GM12873 (cell line): ENCODE data around the gene RIT2.

Experiments used
- TF ChIP-seq, protein P1 (sequence below): IDR thresholded peaks from 2 replicates; pipeline ENCODE4 v1.5.1; 2012; ENCODE audit warnings: low read depth, mild to moderate bottlenecking, moderate library complexity, low read length, control low read depth; ENCODE audit not compliant: insufficient read depth; ENCODE audit errors: missing control alignments

Gene RIT2

DNA sequence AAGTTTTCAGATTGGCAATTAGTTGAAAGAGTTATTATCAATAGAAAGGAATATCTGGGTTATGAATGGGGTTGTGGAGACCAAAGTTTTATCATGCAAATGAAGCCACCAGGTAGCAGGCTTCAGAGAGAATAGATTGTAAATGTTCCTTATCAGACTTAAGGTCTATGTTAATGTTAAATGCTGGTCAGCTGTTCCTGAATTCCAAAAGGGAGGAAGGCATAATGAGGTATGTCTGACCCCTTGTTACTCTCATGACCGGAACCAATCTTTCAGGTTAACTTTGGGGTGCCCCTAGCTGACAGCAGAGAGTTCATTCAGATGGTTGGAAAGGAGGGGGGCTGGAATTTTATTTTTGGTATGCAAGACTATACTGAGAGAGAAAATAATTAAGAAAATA, 47.9 kb downstream of the RIT2 start:
- TF ChIP-seq, protein P1, sequence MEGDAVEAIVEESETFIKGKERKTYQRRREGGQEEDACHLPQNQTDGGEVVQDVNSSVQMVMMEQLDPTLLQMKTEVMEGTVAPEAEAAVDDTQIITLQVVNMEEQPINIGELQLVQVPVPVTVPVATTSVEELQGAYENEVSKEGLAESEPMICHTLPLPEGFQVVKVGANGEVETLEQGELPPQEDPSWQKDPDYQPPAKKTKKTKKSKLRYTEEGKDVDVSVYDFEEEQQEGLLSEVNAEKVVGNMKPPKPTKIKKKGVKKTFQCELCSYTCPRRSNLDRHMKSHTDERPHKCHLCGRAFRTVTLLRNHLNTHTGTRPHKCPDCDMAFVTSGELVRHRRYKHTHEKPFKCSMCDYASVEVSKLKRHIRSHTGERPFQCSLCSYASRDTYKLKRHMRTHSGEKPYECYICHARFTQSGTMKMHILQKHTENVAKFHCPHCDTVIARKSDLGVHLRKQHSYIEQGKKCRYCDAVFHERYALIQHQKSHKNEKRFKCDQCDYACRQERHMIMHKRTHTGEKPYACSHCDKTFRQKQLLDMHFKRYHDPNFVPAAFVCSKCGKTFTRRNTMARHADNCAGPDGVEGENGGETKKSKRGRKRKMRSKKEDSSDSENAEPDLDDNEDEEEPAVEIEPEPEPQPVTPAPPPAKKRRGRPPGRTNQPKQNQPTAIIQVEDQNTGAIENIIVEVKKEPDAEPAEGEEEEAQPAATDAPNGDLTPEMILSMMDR: no peak

DNA sequence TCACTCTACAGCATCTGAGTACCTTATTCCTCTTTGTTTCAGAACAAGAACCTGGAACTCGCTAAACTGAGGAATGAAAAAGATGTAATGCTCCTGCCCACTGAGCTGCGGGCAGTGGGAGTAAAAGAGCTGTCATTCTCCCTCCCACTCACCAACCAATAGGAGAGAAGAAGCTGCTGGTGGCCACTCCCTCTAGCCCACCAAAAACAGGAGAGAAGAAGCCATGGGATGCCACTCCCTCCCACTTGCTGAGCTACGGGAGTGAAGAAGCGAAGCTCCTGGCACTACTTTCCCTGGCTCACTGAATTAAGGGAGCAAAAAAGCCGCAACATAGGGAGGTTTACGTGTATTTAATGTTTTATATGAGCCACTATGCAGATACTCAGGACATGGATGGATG, 53.7 kb downstream of the RIT2 start:
- TF ChIP-seq, protein P1: no peak

- TF ChIP-seq, protein P1: no peak
Observed at GRCh38 chr18:43061318-43061717, 54.2 kb downstream of the RIT2 start.

- TF ChIP-seq, protein P1: no peak
Observed at GRCh38 chr18:43060020-43060419, 55.5 kb downstream of the RIT2 start.

- TF ChIP-seq, protein P1: no peak
Observed at GRCh38 chr18:43054815-43055519, 60.5 kb downstream of the RIT2 start.

GRCh38 chr18:43049021-43049420, 66.5 kb downstream of the RIT2 start:
- TF ChIP-seq, protein P1: no peak

DNA sequence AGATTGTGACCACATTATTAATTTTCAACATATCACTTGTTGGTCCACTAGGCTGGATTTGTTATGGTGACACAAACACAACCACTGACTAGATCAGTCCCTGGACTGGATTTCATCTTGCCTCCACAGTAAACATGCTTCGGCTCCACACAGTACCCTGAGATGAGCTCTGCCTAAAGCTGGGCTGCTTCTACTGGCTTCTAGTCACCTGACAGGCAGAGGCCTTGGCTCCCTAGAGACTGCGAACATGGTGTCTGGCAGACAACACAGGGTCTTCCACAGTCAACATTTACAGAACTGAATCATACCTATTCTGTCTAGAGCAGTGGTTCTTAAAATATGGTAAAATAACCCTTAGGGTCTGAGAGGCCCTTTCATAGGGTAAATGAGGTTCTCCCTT, 69.2 kb downstream of the RIT2 start:
- TF ChIP-seq, protein P1: no peak

GRCh38 chr18:43043626-43044025, 71.9 kb downstream of the RIT2 start:
- TF ChIP-seq, protein P1: no peak
